ENCODE results near the gene ENTPD8. TPM values are rescaled to one million over a fixed set of nuclear protein-coding genes. Genes with fewer than 3 reads are reported as not detected.
"Not testable (repeated sequence)": the region's sequence is repeated elsewhere in the genome, so short reads cannot be mapped to it uniquely, and the experiment has no call there.

Gene ENTPD8
- total RNA-seq, 2 experiments from 2014 or later: not detected

DNA sequence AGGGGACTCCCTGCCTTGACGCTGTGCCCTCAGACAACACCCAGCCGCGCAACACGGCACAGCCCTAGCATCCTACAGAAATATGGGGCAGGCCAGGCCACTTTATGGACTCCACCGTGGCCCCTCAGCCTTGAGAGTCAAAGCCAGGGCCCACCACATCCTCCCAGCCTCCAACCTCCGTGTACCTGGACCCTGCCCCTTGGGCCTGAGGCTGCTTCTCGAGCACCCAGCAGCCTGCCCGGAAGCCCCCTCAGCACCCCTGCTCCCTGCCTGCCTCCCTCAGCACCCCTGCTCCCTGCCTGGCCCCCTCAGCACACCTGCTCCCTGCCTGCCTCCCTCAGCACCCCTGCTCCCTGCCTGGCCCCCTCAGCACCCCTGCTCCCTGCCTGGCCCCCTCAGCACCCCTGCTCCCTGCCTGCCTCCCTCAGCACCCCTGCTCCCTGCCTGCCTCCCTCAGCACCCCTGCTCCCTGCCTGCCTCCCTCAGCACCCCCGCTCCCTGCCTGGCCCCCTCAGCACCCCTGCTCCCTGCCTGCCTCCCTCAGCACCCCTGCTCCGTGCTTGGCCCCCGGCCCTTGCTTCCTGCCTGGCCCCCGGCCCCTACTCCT lies 54.5 kb downstream of the ENTPD8 start:
- not testable (repeated sequence) for H3K4me1 Mint-ChIP-seq, H3K36me3 Mint-ChIP-seq, H3K9me3 Mint-ChIP-seq, DNase-seq, H3K27me3 Mint-ChIP-seq, H3K4me3 Mint-ChIP-seq
- peak overlapping the region; percentile 74 for H3K27ac Mint-ChIP-seq

DNA sequence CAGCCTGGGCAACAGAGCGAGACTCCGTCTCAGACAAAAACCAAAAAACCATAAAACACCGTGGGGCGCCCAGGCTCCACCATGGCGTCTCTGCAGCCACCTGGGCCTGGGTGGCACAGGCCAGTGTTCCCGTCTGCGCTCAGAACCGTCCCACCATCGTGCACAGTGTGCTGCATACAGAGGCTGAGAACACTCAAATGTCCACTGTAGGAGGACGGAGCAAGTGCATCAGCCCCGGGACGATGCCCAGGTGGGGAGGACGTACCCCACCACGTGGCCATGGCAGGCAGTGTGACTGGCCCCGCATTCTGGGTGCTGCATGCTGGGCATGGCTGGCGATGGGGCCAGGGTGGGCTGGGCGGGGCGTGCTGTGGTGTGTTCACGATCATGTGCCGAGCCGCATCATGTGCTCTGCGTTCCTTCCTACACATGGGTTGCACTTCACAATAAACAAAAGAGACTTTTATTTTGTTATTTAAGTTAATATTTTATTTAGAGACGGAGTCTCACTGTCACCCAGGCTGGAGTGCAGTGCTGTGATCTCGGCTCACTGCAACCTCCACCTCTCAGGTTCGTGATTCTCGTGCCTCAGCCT lies 56.0 kb downstream of the ENTPD8 start:
- Mint-ChIP-seq H3K27ac (no peak overlapping the region), H3K9me3 (no peaks in the 10 kb centered on the region), H3K4me3 (no peak overlapping the region), H3K4me1 (peaks cover 7% of the 10 kb centered on the region), H3K27me3 (no peaks in the 10 kb centered on the region), H3K36me3 (no peaks in the 10 kb centered on the region)
- no peak for DNase-seq

Other genes with a start within 250 kb of the ENTPD8 start
- gene TPRN, start 240.6 kb downstream of the ENTPD8 start, total RNA-seq: 1 to 10 TPM; 7.3 to 7.6 TPM
- gene TMEM203, start 235.7 kb downstream of the ENTPD8 start, total RNA-seq: 10 to 100 TPM; 37.9 TPM
- gene NDOR1, start 235.7 kb downstream of the ENTPD8 start, total RNA-seq: 10 to 100 TPM; 37.6 to 38.8 TPM
- 1 to 10 TPM; 6.0 to 7.1 TPM for gene RNF208, start 219.1 kb downstream of the ENTPD8 start, total RNA-seq
- under 1 TPM; 0.32 to 0.49 TPM for gene CYSRT1, start 216.2 kb downstream of the ENTPD8 start, total RNA-seq
- gene RNF224, start 213.9 kb downstream of the ENTPD8 start, total RNA-seq: not detected
- not detected for gene SLC34A3, start 210.5 kb downstream of the ENTPD8 start, total RNA-seq
- gene TUBB4B, start 200.1 kb downstream of the ENTPD8 start, total RNA-seq: 100 to 1,000 TPM; 271 to 274 TPM
- gene STPG3, start 190.1 kb downstream of the ENTPD8 start, total RNA-seq: not detected
- 10 to 100 TPM; 54.4 to 56.4 TPM for gene NELFB, start 186.0 kb downstream of the ENTPD8 start, total RNA-seq
- gene TOR4A, start 163.6 kb downstream of the ENTPD8 start, total RNA-seq: 1 to 10 TPM; 3.6 to 3.9 TPM
- 1 to 10 TPM; 5.0 to 5.3 TPM for gene NRARP, start 139.1 kb downstream of the ENTPD8 start, total RNA-seq
- gene EXD3, start 18.2 kb downstream of the ENTPD8 start, total RNA-seq: 1 to 10 TPM; 3.6 to 4.2 TPM
- gene NOXA1, start 18.0 kb downstream of the ENTPD8 start, total RNA-seq: under 1 TPM; 0.66 to 0.76 TPM
- gene NSMF, start 18.0 kb upstream of the ENTPD8 start, total RNA-seq: 10 to 100 TPM; 74.1 to 74.6 TPM
- gene PNPLA7, start 109.0 kb upstream of the ENTPD8 start, total RNA-seq: 1 to 10 TPM; 2.5 to 2.9 TPM
- gene MRPL41, start 110.5 kb upstream of the ENTPD8 start, total RNA-seq: 10 to 100 TPM; 54.6 to 54.9 TPM
- 10 to 100 TPM; 31.7 to 33.7 TPM for gene DPH7, start 137.6 kb upstream of the ENTPD8 start, total RNA-seq
- 10 to 100 TPM; 55.6 to 56.4 TPM for gene ZMYND19, start 149.2 kb upstream of the ENTPD8 start, total RNA-seq
- 10 to 100 TPM; 28.6 to 29.3 TPM for gene ARRDC1, start 164.3 kb upstream of the ENTPD8 start, total RNA-seq
- gene EHMT1, start 177.6 kb upstream of the ENTPD8 start, total RNA-seq: 10 to 100 TPM; 65.9 to 66.3 TPM